GM21723 (cell line): ENCODE measurements around the gene GXYLT1.
"Not testable (repeated sequence)": the region's sequence is repeated elsewhere in the genome, so short reads cannot be mapped to it uniquely, and the experiment has no call there.

Experiments
- ATAC-seq: cut with Tn5 transposase; IDR thresholded peaks from one replicate; pipeline ENCODE4 v1.9.1; 2021; ENCODE audit warnings: mild to moderate bottlenecking, moderate library complexity; ENCODE audit not compliant: unreplicated experiment

GXYLT1 gene

GRCh38 chr12:42103155-42103554 lies 41.5 kb downstream of the GXYLT1 start:
- no peak for ATAC-seq

DNA sequence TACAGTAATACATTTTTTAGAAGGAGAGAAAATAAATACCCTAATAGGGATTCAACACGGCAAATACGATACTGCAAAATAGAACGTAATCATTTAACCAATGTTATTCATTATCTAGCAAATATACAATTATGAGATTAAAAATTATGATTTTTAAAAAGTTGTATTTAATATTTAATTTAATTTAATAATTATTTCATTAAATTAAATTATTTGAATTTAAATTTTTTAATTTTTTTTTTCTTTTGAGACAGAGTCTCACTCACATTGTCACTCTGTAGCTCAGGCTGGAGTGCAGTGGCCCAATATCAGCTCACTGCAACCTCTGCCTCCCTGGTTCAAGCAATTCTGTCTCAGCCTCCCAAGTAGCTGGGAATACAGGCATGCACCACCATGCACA lies 42.0 kb downstream of the GXYLT1 start:
- no peak for ATAC-seq

- no peak for ATAC-seq
Measured at GRCh38 chr12:42099433-42099832, 45.2 kb downstream of the GXYLT1 start.

DNA sequence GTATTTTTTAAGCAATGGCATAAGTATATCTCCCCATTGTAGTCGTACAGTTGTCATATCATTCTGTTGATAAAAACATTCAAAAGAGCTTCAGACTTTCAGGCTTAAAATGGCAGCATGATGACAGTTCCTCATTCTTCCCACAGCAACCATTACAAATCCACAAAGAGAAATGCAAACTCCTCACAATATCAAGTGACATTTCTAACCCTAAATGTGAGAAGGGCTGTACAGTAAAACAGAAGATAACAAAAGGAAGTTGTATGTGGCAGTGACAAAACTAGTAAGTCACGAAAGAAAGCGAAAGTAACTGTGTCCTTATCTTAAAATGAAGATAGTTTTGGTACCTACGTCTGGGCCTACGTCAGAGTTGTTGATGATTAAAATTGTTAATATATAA lies 46.7 kb downstream of the GXYLT1 start:
- ATAC-seq, result peak; percentile 95

DNA sequence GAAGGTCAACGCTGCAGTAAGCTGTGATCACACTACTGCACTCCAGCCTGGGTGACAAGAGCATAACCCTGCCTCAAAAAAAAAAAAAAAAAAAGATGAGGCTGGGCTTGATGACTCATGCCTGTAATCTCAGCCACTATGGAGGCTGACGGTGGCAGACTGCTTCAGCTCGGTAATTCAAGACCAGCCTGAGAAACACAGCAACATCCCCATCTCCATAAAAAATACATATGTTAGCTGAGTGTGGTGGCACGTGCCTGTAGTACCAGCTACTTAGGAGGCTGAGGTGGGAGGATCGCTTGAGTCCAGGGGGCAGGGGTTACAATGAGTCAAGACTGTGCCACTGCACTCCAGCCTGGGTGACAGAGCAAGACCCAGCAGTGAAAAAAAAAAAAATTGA lies 50.4 kb downstream of the GXYLT1 start:
- no peak for ATAC-seq

- ATAC-seq, result no peak
Measured at GRCh38 chr12:42091769-42092168, 52.9 kb downstream of the GXYLT1 start.

DNA sequence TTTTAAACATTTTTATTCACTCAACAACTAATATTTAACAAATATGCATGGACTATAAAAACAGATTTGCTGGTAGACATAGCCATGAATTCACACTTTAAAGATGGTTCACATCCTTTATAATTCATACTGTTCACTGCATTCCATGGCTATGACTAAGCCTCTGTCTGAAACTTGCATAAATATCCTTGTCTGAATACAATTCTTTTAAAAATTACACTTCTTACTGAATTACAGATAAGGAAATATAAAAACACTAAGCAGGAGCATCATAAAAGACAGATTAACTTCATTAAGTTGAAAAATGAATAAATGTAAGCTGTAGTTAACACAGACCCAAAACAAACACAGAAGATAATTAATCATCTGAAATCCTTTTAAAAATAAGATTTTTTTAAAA lies 53.8 kb downstream of the GXYLT1 start:
- ATAC-seq, result no peak

GRCh38 chr12:42086031-42086430 lies 58.6 kb downstream of the GXYLT1 start:
- ATAC-seq, result no peak

GRCh38 chr12:42085594-42085993 lies 59.1 kb downstream of the GXYLT1 start:
- ATAC-seq, result no peak

DNA sequence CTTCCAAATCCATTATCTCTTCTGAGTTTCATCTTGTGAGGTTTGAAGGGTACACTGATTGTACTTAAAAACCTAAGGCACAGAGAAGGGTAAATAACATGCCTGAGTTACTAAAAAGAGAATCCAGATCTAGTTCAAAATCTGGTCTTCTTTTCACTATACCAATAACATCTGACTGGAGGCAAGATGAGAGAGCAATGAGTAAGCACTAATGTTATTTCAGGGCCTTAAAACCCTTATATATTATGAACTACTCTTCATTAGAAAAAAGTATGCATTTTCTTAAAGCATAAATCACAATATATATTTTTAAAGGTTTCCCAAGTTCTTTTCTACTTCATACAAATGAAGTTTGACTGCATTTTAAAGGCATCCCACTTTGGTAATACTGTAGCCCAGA lies 60.2 kb downstream of the GXYLT1 start:
- no peak for ATAC-seq

DNA sequence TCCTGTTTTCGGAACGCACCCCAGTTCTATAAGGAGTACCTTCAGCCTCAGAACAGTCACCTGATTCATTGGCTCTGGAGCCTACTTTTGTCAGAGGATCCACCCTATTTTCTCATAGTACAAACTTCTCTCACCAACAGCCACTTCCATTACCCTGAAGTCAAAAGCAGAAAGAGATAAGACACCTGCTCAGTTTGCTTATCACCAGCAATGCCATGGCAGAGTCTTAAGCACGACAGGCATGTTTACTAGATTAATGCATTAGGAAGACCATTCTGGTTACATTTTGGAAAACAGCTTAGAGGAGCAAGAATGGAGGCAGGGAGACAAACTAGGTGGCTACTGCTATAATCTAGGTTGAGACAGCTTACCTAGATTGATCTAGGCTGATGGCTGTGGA lies 67.7 kb downstream of the GXYLT1 start:
- no peak for ATAC-seq

DNA sequence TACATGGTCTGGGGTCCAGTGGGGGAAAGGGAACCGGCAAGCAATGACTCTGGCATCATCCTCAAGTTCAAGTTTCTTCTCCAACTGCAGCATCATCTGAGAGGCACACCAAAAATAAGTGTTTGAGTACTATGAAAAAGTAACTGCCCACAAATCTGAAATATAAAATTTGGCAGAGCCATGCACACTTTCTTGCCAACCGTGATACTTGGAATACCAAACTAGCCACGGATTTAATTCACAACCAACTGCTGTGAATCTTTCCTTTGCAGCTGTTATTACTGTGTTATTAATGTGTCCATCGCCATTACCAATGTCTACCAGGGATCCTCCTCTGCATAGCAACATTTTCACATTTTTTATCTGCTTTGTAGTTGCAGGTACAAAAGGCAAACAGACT lies 74.6 kb downstream of the GXYLT1 start:
- no peak for ATAC-seq

DNA sequence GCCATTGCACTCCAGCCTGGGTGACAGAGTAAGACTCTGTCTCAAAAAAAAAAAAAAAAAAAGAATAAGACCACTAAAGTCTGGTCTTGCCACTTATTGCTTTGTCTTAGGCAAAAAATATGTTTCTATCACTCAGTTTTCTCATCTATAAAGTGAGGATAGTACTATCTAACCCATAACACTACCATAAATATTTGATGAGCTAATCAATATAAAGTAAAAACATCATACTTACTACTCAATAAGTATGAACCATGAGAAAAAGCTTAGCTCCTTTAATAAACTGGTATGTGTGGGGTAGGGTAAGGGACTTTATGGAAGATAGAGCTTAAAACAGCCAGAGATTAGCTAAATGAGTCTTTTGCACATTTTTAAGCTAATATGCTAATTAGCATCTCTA lies 85.5 kb downstream of the GXYLT1 start:
- ATAC-seq, result no peak

DNA sequence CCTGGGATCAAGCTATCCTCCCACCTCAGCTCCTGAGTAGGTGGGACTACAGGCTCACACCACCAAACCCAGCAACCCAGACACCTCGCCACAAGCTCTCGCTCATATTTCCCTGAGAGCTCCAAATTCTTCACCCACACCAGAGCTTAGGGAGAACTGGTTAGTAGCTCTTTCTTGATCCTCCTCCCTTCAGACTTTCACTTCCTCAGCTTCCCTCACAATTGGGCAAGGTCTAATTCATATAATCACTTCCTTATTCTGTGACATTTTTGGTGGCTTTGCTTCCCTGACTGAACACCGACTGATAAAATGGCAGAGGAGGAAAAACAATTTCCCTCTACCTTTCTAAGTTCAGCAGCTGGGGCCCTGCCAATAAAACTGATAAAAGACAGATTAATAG lies 88.5 kb downstream of the GXYLT1 start:
- ATAC-seq, result peak; percentile 93

GRCh38 chr12:42053456-42053855 lies 91.2 kb downstream of the GXYLT1 start:
- ATAC-seq, result no peak

DNA sequence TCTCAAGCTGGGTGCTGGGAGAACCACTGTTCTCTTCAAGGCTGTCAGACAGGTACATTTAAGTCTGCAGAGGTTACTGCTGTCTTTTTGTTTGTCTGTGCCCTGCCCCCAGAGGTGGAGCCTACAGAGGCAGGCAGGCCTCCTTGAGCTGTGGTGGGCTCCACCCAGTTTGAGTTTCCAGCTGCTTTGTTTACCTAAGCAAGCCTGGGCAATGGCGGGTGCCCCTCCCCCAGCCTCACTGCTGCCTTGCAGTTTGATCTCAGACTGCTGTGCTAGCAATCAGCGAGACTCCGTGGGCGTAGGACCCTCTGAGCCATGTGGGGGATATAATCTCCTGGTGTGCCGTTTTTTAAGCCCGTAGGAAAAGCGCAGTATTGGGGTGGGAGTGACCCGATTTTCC lies 95.7 kb downstream of the GXYLT1 start:
- not testable (repeated sequence) for ATAC-seq

- no peak for ATAC-seq
Measured at GRCh38 chr12:42039577-42039976, 105.1 kb downstream of the GXYLT1 start.

GRCh38 chr12:42039176-42039575 lies 105.5 kb downstream of the GXYLT1 start:
- ATAC-seq, result no peak

- no peak for ATAC-seq
Measured at GRCh38 chr12:42031847-42032564, 112.7 kb downstream of the GXYLT1 start.
